HCT116 (cell line): Measurements from ENCODE around the gene CHODL. TPM values are rescaled to one million over a fixed set of nuclear protein-coding genes. Genes with fewer than 3 reads are reported as not detected.

Experiments
- ATAC-seq: fragments of 200-7000 bp; cut with Tn5 transposase; 2 replicates; pipeline ENCODE4 v1.9.1; 2020; ENCODE audit warnings: mild to moderate bottlenecking, moderate library complexity
- BruUV-seq: library from RNA; stranded (reverse); fragments of 400-500 nt; replicated peaks from 2 replicates; lab custom pipeline; 2021; lab: Mats Ljungman, UMichigan
- CTCF ChIA-PET: fragments of 300-600 bp; sonication (Branson Sonifier 250); formaldehyde crosslinking; loops from one replicate; lab custom pipeline; 2021; ENCODE audit warnings: antibody characterized with exemption; lab: Charles Lee
- POLR2A ChIA-PET: fragments of 300-600, 350-600 bp; sonication (Branson Sonifier 250); formaldehyde crosslinking; loops from one replicate; lab custom pipeline; 2021; ENCODE audit warnings: antibody characterized with exemption; lab: Charles Lee
- RAD21 ChIA-PET, 2 experiments: fragments of 300-600 bp; sonication (Branson Sonifier 250); formaldehyde crosslinking; loops; one replicate each; lab custom pipeline; 2023; ENCODE audit warnings: low total read pairs in 2 of 2; ENCODE audit not compliant: uncharacterized antibody in 2 of 2, unreplicated experiment in 2 of 2, low non-redundant PET in 1 of 2; lab: Charles Lee
- DNase-seq: peaks from one replicate; pipeline ENCODE4 v3.0.0-alpha.2; 2010; ENCODE audit warnings: low read depth, low spot score
- H2AFZ ChIP-seq: fragments of 200-600 bp; shearing (Covaris generic), sonication (generic); 2 replicates; pipeline ENCODE4 v1.6.1; 2017; ENCODE audit warnings: low read depth, mixed run types, mixed read lengths, antibody characterized with exemption, low read length; ENCODE audit not compliant: poor library complexity, severe bottlenecking
- H3K27ac ChIP-seq: 2 replicates; pipeline ENCODE4 v1.5.1; 2012; ENCODE audit warnings: low read depth, low read length
- H3K27me3 ChIP-seq: fragments of 200-600 bp; sonication (generic); 2 replicates; pipeline ENCODE4 v1.6.1; 2016; ENCODE audit warnings: mixed run types, low read length, mixed read lengths; ENCODE audit not compliant: insufficient read depth
- H3K36me3 ChIP-seq, 2 experiments: fragments of 200-500 bp in 1 of 2; fragments of 200-600 bp in 1 of 2; sonication (Bioruptor generic) in 1 of 2; sonication (generic) in 1 of 2; 2 replicates each; pipeline versions ENCODE4 v1.5.1 to v1.6.1; 2014 to 2016; ENCODE audit warnings: low read length in 2 of 2, inconsistent platforms in 1 of 2, mixed read lengths in 1 of 2, mixed run types in 1 of 2; ENCODE audit not compliant: insufficient read depth in 2 of 2, control insufficient read depth in 1 of 2
- H3K4me1 ChIP-seq, 2 experiments: fragments of 200-600 bp in 1 of 2; sonication (generic) in 1 of 2; 2 replicates each; pipeline versions ENCODE4 v1.5.1 to v1.6.1; 2012 to 2017; ENCODE audit warnings: low read length in 2 of 2, inconsistent platforms in 1 of 2, mild to moderate bottlenecking in 1 of 2, mixed read lengths in 1 of 2, mixed run types in 1 of 2, moderate library complexity in 1 of 2; ENCODE audit not compliant: insufficient read depth in 2 of 2, control insufficient read depth in 1 of 2
- H3K4me2 ChIP-seq: fragments of 200-600 bp; sonication (generic); 2 replicates; pipeline ENCODE4 v1.6.1; 2017; ENCODE audit warnings: mixed run types, low read length, mixed read lengths
- H3K4me3 ChIP-seq, 2 experiments: fragments of 200-600 bp in 1 of 2; sonication (generic) in 1 of 2; replicated peaks in 1 of 2; 2 replicates each; pipeline ENCODE4 v1.5.1; 2011 to 2016; ENCODE audit warnings: low read length in 2 of 2, control low read depth in 1 of 2, low read depth in 1 of 2, mild to moderate bottlenecking in 1 of 2, mixed read lengths in 1 of 2, mixed run types in 1 of 2
- H3K79me2 ChIP-seq: fragments of 200-600 bp; sonication (generic); 2 replicates; pipeline ENCODE4 v1.6.1; 2017; ENCODE audit warnings: mild to moderate bottlenecking, mixed run types, low read length, moderate library complexity, mixed read lengths; ENCODE audit not compliant: insufficient read depth
- H3K9ac ChIP-seq: fragments of 200-600 bp; sonication (generic); 2 replicates; pipeline ENCODE4 v1.6.1; 2016; ENCODE audit warnings: low read length, mixed read lengths
- H3K9me2 ChIP-seq: fragments of 200-600 bp; sonication (generic), shearing (Covaris generic); 2 replicates; pipeline ENCODE4 v1.6.1; 2017; ENCODE audit warnings: mixed run types, mild to moderate bottlenecking, moderate library complexity; ENCODE audit not compliant: insufficient read depth
- H3K9me3 ChIP-seq, 2 experiments: fragments of 200-500 bp in 1 of 2; fragments of 200-600 bp in 1 of 2; sonication (Bioruptor generic) in 1 of 2; sonication (generic) in 1 of 2; 2 replicates each; pipeline ENCODE4 v1.6.1; 2014 to 2017; ENCODE audit warnings: low read length in 2 of 2, mixed read lengths in 2 of 2, inconsistent platforms in 1 of 2, low read depth in 1 of 2, mild to moderate bottlenecking in 1 of 2, mixed run types in 1 of 2, moderate library complexity in 1 of 2; ENCODE audit not compliant: control insufficient read depth in 1 of 2, insufficient read depth in 1 of 2
- H4K20me1 ChIP-seq: fragments of 200-600 bp; sonication (generic), shearing (Covaris generic); 2 replicates; pipeline ENCODE4 v1.6.1; 2017; ENCODE audit warnings: mixed run types, mild to moderate bottlenecking, moderate library complexity; ENCODE audit not compliant: insufficient read depth
- CEBPB ChIP-seq: IDR thresholded peaks from 2 replicates; pipeline ENCODE4 v1.6.1; 2012; ENCODE audit warnings: low read depth
- CTCF ChIP-seq, 3 experiments: fragments of 200-600 bp in 1 of 3; sonication (generic) in 1 of 3; IDR thresholded peaks in 2 of 3; conservative IDR thresholded peaks in 1 of 3; 2 replicates each; pipeline ENCODE4 v1.5.1; 2012 to 2017; ENCODE audit warnings: low read depth in 2 of 3, low read length in 2 of 3, antibody characterized with exemption in 1 of 3, borderline replicate concordance in 1 of 3, control low read depth in 1 of 3, mild to moderate bottlenecking in 1 of 3, mixed read lengths in 1 of 3, mixed run types in 1 of 3, moderate library complexity in 1 of 3; ENCODE audit not compliant: insufficient read depth in 1 of 3
- FOSL1 ChIP-seq: IDR thresholded peaks from 2 replicates; pipeline ENCODE4 v1.6.1; 2012; ENCODE audit warnings: low read depth
- MAX ChIP-seq: IDR thresholded peaks from 2 replicates; pipeline ENCODE4 v1.6.1; 2012
- REST ChIP-seq: IDR thresholded peaks from 2 replicates; pipeline ENCODE4 v1.6.1; 2012; ENCODE audit warnings: low read depth
- YY1 ChIP-seq: IDR thresholded peaks from 2 replicates; pipeline ENCODE4 v1.6.1; 2011; ENCODE audit warnings: low read length, low read depth, moderate library complexity, mild to moderate bottlenecking; ENCODE audit not compliant: insufficient replicate concordance; ENCODE audit errors: extremely low read depth
- ZNF274 ChIP-seq: fragments of 200-500 bp; sonication (Bioruptor generic); IDR thresholded peaks from 2 replicates; pipeline ENCODE4 v1.6.1; 2014; ENCODE audit warnings: mild to moderate bottlenecking, low read depth, low read length, inconsistent platforms
- intact Hi-C: fragments of 100-400 bp; cut with micrococcal nuclease; formaldehyde crosslinking; loops from 2 replicates; pipeline ENCODE4 v1.10.0; 2022
- total RNA-seq: library from RNA; stranded (reverse); gene quantifications from one replicate; pipeline ENCODE4 v1.2.1, GENCODE V29; 2021; ENCODE audit not compliant: unreplicated experiment

CHODL gene
- total RNA-seq, 1 experiment from 2014 or later, result not detected

- Histone ChIP-seq H3K9me3 (peaks cover 8 to 13% of the 10 kb centered on the region in 2 experiments; a peak in 2 of 4 replicates), H3K79me2 (no peaks in the 10 kb centered on the region), H3K9me2 (no peaks in the 10 kb centered on the region), H3K4me1 (no peaks in the 10 kb centered on the region), H3K9ac (no peak overlapping the region), H2AFZ (no peak overlapping the region), H3K27ac (no peak overlapping the region), H3K36me3 (no peaks in the 10 kb centered on the region), H3K4me3 (no peak overlapping the region), H3K27me3 (no peaks in the 10 kb centered on the region), H3K4me2 (no peak overlapping the region), H4K20me1 (no peaks in the 10 kb centered on the region)
- POLR2A ChIA-PET, result no interaction called here
- RAD21 ChIA-PET, result no interaction called here
- ATAC-seq (no peak), DNase-seq (no peak)
- BruUV-seq, result no TSS peak
- TF ChIP-seq FOSL1, result no peak
- no peak for TF ChIP-seq CEBPB
- TF ChIP-seq MAX, result no peak
- TF ChIP-seq REST, result no peak
- TF ChIP-seq ZNF274, result no peak
- no peak for TF ChIP-seq CTCF (IDR thresholded peaks at IDR 0.05 in 2 of 3, conservative IDR thresholded peaks at IDR 0.05 in 1 of 3; ENCODE audit: borderline replicate concordance in 1 of 3, insufficient read depth in 1 of 3, low read depth in 2 of 3, low read length in 2 of 3)
- TF ChIP-seq YY1, result no peak
- CTCF ChIA-PET, result no interaction called here
- intact Hi-C loops, result no loop called here
Measured at GRCh38 chr21:18267496-18267895, 22.9 kb downstream of the CHODL start.
